HL-60 (cell line): ENCODE data around the gene PLEKHJ1.

Experiments used
- DNase-seq, 2 experiments: peaks; one replicate each; pipeline ENCODE4 v3.0.0-alpha.2; 2010 to 2020; ENCODE audit warnings: low read depth in 1 of 2, low spot score in 1 of 2
- H3K27ac ChIP-seq: fragments of 250-450 bp; sonication (Bioruptor Pico); replicated peaks from 2 replicates; pipeline ENCODE4 v1.5.1; 2020; ENCODE audit warnings: mild to moderate bottlenecking, moderate library complexity
- H3K27me3 ChIP-seq: fragments of 250-450 bp; sonication (Bioruptor Pico); 2 replicates; pipeline ENCODE4 v1.5.1; 2021; ENCODE audit warnings: mild to moderate bottlenecking, moderate library complexity; ENCODE audit not compliant: insufficient read depth, poor library complexity, severe bottlenecking
- H3K4me3 ChIP-seq: replicated peaks from 2 replicates; pipeline ENCODE4 v1.5.1; 2011; ENCODE audit warnings: mild to moderate bottlenecking, control low read depth, low read length; ENCODE audit not compliant: insufficient read depth
- GABPA ChIP-seq: IDR thresholded peaks from 2 replicates; pipeline ENCODE4 v1.6.1; 2012; ENCODE audit warnings: low read depth
- POLR2AphosphoS5 ChIP-seq: IDR thresholded peaks from 2 replicates; pipeline ENCODE4 v1.6.1; 2012; ENCODE audit warnings: low read depth
- SPI1 ChIP-seq: IDR thresholded peaks from 2 replicates; pipeline ENCODE4 v1.6.1; 2012; ENCODE audit warnings: low read depth, mild to moderate bottlenecking, borderline replicate concordance
- TF ChIP-seq, protein P1 (sequence below): IDR thresholded peaks from 2 replicates; pipeline ENCODE4 v1.6.1; 2012; ENCODE audit warnings: low read depth; ENCODE audit not compliant: insufficient replicate concordance
- TF ChIP-seq, protein P2 (sequence below): IDR thresholded peaks from one replicate; pipeline ENCODE4 v1.5.1; 2011; ENCODE audit warnings: low read length, control low read depth, inconsistent platforms; ENCODE audit not compliant: insufficient read depth

The PLEKHJ1 gene

DNA sequence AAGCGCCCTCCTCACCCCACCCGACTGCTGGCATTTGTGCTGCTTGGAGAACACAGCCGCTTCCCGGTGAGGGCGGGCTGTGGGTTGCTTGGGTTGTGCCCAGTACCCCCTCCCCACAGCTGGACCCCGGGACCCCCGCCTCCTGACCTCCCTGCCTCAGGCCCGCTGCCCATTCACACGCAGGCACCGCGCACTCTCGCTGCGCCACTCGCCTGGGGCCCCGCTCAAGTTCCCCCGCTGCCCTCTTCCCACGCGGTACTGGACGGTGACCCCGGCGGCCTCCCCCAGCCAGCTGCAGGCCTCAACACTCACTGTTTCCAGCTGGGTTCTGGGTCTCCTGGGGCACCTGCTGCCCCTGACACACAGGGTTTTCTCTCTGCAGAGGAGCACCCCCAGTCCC, 16.4 kb downstream of the PLEKHJ1 start:
- no peak for DNase-seq
- no peak overlapping the region for H3K4me3 ChIP-seq
- no peaks in the 10 kb centered on the region for H3K27me3 ChIP-seq
- TF ChIP-seq, protein P1, sequence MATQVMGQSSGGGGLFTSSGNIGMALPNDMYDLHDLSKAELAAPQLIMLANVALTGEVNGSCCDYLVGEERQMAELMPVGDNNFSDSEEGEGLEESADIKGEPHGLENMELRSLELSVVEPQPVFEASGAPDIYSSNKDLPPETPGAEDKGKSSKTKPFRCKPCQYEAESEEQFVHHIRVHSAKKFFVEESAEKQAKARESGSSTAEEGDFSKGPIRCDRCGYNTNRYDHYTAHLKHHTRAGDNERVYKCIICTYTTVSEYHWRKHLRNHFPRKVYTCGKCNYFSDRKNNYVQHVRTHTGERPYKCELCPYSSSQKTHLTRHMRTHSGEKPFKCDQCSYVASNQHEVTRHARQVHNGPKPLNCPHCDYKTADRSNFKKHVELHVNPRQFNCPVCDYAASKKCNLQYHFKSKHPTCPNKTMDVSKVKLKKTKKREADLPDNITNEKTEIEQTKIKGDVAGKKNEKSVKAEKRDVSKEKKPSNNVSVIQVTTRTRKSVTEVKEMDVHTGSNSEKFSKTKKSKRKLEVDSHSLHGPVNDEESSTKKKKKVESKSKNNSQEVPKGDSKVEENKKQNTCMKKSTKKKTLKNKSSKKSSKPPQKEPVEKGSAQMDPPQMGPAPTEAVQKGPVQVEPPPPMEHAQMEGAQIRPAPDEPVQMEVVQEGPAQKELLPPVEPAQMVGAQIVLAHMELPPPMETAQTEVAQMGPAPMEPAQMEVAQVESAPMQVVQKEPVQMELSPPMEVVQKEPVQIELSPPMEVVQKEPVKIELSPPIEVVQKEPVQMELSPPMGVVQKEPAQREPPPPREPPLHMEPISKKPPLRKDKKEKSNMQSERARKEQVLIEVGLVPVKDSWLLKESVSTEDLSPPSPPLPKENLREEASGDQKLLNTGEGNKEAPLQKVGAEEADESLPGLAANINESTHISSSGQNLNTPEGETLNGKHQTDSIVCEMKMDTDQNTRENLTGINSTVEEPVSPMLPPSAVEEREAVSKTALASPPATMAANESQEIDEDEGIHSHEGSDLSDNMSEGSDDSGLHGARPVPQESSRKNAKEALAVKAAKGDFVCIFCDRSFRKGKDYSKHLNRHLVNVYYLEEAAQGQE = no peak
- TF ChIP-seq, protein P2, sequence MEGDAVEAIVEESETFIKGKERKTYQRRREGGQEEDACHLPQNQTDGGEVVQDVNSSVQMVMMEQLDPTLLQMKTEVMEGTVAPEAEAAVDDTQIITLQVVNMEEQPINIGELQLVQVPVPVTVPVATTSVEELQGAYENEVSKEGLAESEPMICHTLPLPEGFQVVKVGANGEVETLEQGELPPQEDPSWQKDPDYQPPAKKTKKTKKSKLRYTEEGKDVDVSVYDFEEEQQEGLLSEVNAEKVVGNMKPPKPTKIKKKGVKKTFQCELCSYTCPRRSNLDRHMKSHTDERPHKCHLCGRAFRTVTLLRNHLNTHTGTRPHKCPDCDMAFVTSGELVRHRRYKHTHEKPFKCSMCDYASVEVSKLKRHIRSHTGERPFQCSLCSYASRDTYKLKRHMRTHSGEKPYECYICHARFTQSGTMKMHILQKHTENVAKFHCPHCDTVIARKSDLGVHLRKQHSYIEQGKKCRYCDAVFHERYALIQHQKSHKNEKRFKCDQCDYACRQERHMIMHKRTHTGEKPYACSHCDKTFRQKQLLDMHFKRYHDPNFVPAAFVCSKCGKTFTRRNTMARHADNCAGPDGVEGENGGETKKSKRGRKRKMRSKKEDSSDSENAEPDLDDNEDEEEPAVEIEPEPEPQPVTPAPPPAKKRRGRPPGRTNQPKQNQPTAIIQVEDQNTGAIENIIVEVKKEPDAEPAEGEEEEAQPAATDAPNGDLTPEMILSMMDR = no peak
- TF ChIP-seq POLR2AphosphoS5 (no peak), SPI1 (no peak), GABPA (no peak)
- no peak overlapping the region for H3K27ac ChIP-seq

DNA sequence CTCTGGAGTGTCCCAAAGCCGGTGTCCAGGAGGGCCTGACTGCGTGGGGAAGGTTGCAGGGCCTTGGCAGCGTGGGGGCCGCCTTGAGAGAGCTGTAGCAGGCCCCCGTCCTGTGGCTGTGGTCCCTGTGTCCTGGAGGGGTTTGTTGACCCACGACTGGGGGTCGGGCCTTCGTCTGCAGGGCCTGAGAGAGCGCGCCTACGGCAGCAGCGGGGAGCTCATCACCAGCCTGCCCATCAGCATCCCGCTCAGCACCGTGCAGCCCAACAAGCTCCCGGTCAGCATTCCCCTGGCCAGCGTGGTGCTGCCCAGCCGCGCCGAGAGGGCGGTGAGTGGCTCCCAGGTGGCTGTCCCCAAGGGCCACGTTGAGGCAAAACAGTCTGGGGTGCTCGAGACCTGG, 18.5 kb downstream of the PLEKHJ1 start:
- TF ChIP-seq GABPA = no peak
- TF ChIP-seq, protein P2 = no peak
- TF ChIP-seq, protein P1 = no peak
- no peak for TF ChIP-seq POLR2AphosphoS5
- no peak for TF ChIP-seq SPI1

DNA sequence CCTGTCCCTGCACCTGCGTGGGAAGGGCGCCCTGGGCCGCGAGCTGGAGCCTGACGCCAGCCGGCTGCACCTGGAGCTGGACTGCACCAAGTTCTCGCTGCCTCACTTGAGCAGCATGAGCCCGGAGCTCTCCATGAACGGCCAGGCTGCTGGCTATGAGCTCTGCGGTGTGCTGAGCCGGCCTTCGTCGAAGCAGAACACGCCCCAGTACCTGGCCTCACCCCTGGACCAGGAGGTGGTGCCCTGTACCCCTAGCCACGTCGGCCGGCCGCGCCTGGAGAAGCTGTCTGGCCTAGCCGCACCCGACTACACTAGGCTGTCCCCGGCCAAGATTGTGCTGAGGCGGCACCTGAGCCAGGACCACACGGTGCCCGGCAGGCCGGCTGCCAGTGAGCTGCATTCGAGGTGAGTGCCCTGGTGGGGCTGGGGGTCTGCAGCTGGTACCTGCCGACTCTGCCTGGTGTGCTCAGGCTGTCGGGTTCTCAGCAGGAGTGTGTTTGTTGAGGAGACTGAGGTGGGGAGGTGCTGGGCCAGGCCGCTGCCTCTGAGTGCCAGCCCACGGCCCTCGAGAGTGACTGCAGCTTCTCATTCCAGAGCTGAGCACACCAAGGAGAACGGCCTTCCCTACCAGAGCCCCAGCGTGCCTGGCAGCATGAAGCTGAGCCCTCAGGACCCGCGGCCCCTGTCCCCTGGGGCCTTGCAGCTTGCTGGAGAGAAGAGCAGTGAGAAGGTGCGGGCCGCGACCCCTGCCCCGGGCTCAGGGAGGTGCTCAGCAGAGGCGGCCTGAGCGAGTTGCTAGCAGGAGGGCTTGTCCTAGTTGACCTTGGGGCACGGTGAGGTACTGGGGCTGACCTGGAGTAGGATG, 19.5 kb downstream of the PLEKHJ1 start:
- Histone ChIP-seq H3K27ac (no peak overlapping the region), H3K27me3 (no peaks in the 10 kb centered on the region), H3K4me3 (no peak overlapping the region)
- no peak for DNase-seq
- TF ChIP-seq SPI1 (no peak), POLR2AphosphoS5 (peak; percentile 8; the same call in 1 of the 2 replicates)

More for the DNA sequence above, 18.5 kb downstream of the PLEKHJ1 start:
- Histone ChIP-seq H3K4me3 (no peak overlapping the region), H3K27me3 (no peaks in the 10 kb centered on the region), H3K27ac (no peak overlapping the region)
- no peak for DNase-seq

DNA sequence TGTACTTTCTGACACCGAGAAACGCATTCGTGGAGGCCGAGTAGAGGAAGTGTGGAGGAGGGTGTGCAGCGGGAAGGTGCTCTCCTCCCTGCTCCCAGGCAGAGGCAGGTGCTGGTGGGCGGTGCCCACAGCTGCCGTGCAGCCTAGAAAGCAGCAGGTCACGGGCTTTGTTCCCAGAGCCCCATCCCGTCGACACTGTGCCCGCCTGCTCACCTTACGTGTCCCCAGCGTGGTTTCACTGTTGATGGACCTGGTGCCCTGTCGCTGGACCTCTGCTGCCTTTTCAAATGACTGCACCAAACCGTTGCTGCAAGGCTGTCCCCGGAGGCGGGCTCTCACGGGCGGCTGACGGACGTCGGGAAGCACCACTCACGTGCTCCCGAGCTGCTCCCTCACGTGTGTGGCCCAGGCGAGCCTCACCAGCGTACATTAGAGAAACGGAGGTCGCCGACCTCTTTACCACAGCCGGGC, 20.8 kb downstream of the PLEKHJ1 start:
- H3K27ac ChIP-seq = no peak overlapping the region
- no peak for TF ChIP-seq SPI1
- TF ChIP-seq GABPA = no peak
- TF ChIP-seq, protein P1 = no peak
- TF ChIP-seq, protein P2 = no peak
- TF ChIP-seq POLR2AphosphoS5 = no peak; the same call in 1 of the 2 replicates

More for the DNA sequence above, 20.8 kb downstream of the PLEKHJ1 start:
- Histone ChIP-seq H3K4me3 (no peak overlapping the region), H3K27me3 (no peaks in the 10 kb centered on the region)
- DNase-seq = no peak
